NCI-H345 treated with DMSO at 0.1 percent for 48 hours (cell line): ENCODE results near the gene CXCR4.
"Not testable (repeated sequence)": the region's sequence is repeated elsewhere in the genome, so short reads cannot be mapped to it uniquely, and the experiment has no call there.

Experiments
- DNase-seq: peaks from one replicate; lab custom pipeline; 2025; ENCODE audit not compliant: unreplicated experiment; lab: John Stamatoyannopoulos, UW

Gene CXCR4

GRCh38 chr2:136115183-136115761 lies 2.7 kb downstream of the CXCR4 start:
- no peak for DNase-seq

GRCh38 chr2:136114382-136114781 lies 3.6 kb downstream of the CXCR4 start:
- no peak for DNase-seq

- no peak for DNase-seq
Observed at GRCh38 chr2:136113209-136113971, 4.6 kb downstream of the CXCR4 start.

GRCh38 chr2:136112317-136113208 lies 5.4 kb downstream of the CXCR4 start:
- DNase-seq = no peak

GRCh38 chr2:136111711-136112110 lies 6.2 kb downstream of the CXCR4 start:
- DNase-seq = no peak

- DNase-seq = no peak
Observed at GRCh38 chr2:136110526-136110925, 7.4 kb downstream of the CXCR4 start.

- no peak for DNase-seq
Observed at GRCh38 chr2:136108463-136108862, 9.5 kb downstream of the CXCR4 start.

GRCh38 chr2:136107051-136108033 lies 10.6 kb downstream of the CXCR4 start:
- DNase-seq = no peak

- DNase-seq = no peak
Observed at GRCh38 chr2:136106505-136106904, 11.4 kb downstream of the CXCR4 start.

- no peak for DNase-seq
Observed at GRCh38 chr2:136104977-136105376, 13.0 kb downstream of the CXCR4 start.

GRCh38 chr2:136101042-136101441 lies 16.9 kb downstream of the CXCR4 start:
- DNase-seq = no peak

- no peak for DNase-seq
Observed at GRCh38 chr2:136098441-136098840, 19.5 kb downstream of the CXCR4 start.

GRCh38 chr2:136093583-136093982 lies 24.4 kb downstream of the CXCR4 start:
- no peak for DNase-seq

- DNase-seq = no peak
Observed at GRCh38 chr2:136091899-136092298, 26.1 kb downstream of the CXCR4 start.

- not testable (repeated sequence) for DNase-seq
Observed at GRCh38 chr2:136087901-136088460, 30.0 kb downstream of the CXCR4 start.

- DNase-seq = no peak
Observed at GRCh38 chr2:136086253-136087016, 31.5 kb downstream of the CXCR4 start.

- no peak for DNase-seq
Observed at GRCh38 chr2:136085453-136086209, 32.3 kb downstream of the CXCR4 start.

- no peak for DNase-seq
Observed at GRCh38 chr2:136081582-136082210, 36.3 kb downstream of the CXCR4 start.
